ENCODE results near the gene LRWD1. TPM values are rescaled to one million over a fixed set of nuclear protein-coding genes. Genes with fewer than 3 reads are reported as not detected.
A peak's percentile ranks its signal among the peaks of the same experiment; 100 is the strongest.

Gene LRWD1
- total RNA-seq, 2 donors from 2014 or later = 12.8 to 57.7 TPM

GRCh38 chr7:102457352-102457924 lies 7.3 kb upstream of the LRWD1 start:
- TF ChIP-seq POLR2A (IDR thresholded peaks at IDR 0.05) (no peak), POLR2AphosphoS5 (IDR thresholded peaks at IDR 0.05) (no peak), CTCF (IDR thresholded peaks at IDR 0.05) (no peak)
- Histone ChIP-seq H3K9me3 (no peaks in the 10 kb centered on the region), H3K27me3 (replicated peaks; ENCODE audit: insufficient read depth) (no peaks in the 10 kb centered on the region), H3K36me3 (peaks cover 0 to 8% of the 10 kb centered on the region in 2 donors), H3K4me1 (replicated peaks) (no peaks in the 10 kb centered on the region), H3K27ac (no peak overlapping the region), H3K4me3 (no peak overlapping the region)
- 88% methylated on average over 36 of the region's 40 CpGs for WGBS
- intact Hi-C loops (cut with DNase I) = no loop called here
- no peak for DNase-seq (ENCODE audit: low spot score)

DNA sequence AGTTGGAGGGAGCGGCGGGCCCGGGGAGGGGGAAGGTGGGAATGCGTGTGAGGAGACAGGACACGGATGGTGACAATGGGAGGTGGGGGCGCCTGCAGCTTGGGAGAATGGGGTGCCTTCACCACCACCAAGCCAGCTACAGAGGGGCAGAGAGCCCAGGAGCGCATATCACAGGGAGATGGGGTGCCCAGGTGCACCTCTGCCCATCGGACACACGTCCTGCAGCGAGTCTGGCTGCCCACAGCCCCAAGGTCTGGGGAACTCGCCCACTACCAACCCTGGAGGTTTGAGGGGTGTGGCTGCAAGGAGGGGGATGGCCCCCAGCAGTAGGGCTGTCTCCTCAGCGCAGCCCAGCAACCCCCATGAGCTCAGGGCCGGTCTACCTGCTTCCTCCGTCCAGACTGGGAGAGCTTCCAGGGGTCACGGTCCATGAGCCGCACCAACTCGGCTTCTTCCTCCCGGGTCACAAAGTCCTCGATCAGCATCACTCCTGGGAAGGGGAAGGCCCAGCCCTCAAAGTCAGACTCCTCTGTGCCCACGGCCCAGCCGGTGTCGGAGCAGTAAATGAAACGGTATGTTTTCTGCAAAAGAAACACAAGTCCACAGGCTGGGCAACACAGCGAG lies 5.5 kb upstream of the LRWD1 start:
- Histone ChIP-seq H3K4me1 (replicated peaks) (no peaks in the 10 kb centered on the region), H3K27ac (no peak overlapping the region), H3K27me3 (replicated peaks; ENCODE audit: insufficient read depth) (no peaks in the 10 kb centered on the region), H3K9me3 (no peaks in the 10 kb centered on the region), H3K36me3 (peaks cover 0 to 8% of the 10 kb centered on the region in 2 donors), H3K4me3 (no peak overlapping the region)
- 89% methylated on average over 24 of the region's 24 CpGs for WGBS
- TF ChIP-seq CTCF (IDR thresholded peaks at IDR 0.05) = no peak
- no peak for DNase-seq (ENCODE audit: low spot score)
- intact Hi-C loops (cut with DNase I) = no loop called here

- intact Hi-C loops (cut with DNase I) = no loop called here
- Histone ChIP-seq H3K27me3 (replicated peaks; ENCODE audit: insufficient read depth) (no peaks in the 10 kb centered on the region), H3K4me1 (replicated peaks) (no peaks in the 10 kb centered on the region), H3K9me3 (no peaks in the 10 kb centered on the region), H3K4me3 (no peak overlapping the region), H3K27ac (no peak overlapping the region), H3K36me3 (peaks cover 0 to 8% of the 10 kb centered on the region in 2 donors)
- DNase-seq (ENCODE audit: low spot score) = no peak
- no peak for TF ChIP-seq POLR2A (IDR thresholded peaks at IDR 0.05)
- no peak for TF ChIP-seq POLR2AphosphoS5 (IDR thresholded peaks at IDR 0.05)
- no peak for TF ChIP-seq CTCF (IDR thresholded peaks at IDR 0.05)
- WGBS = 86% methylated on average over 8 of the region's 8 CpGs
These were observed 4.3 kb upstream of the LRWD1 start for GRCh38 chr7:102460467-102460866.

- Histone ChIP-seq H3K36me3 (no peaks in the 10 kb centered on the region), H3K4me1 (replicated peaks) (peaks cover 5% of the 10 kb centered on the region), H3K27me3 (replicated peaks; ENCODE audit: insufficient read depth) (no peaks in the 10 kb centered on the region), H3K9me3 (no peaks in the 10 kb centered on the region), H3K4me3 (peak overlapping the region; percentile 71 to 98), H3K27ac (peak overlapping the region; percentile 60 to 76)
- 9% methylated on average over 24 of the region's 24 CpGs for WGBS
- TF ChIP-seq POLR2AphosphoS5 (IDR thresholded peaks at IDR 0.05) = no peak
- DNase-seq (ENCODE audit: low spot score) = no peak
- intact Hi-C loops (cut with DNase I) = no loop called here
These were observed 775 bp upstream of the LRWD1 start for GRCh38 chr7:102463841-102464576.

DNA sequence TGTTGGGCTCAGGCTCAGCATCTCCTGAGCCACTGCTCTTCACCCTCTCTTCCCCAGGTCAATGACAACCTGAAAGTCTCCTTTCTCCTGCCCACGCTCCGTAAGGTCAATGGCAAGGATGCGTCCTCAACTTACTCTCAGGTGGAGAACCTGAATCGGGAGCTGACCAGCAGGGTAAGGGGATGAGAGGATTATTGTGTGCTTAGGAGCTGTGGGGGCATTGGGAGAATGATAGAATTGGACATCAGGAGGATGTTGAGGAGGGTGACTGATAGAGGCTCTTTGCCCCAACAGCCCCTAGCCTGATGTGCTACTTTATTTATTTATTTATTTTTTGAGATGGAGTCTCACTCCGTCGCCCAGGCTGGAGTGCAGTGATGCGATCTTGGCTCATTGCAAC lies 1.3 kb downstream of the LRWD1 start:
- Histone ChIP-seq H3K4me3 (no peak overlapping the region), H3K4me1 (replicated peaks) (peaks cover 5% of the 10 kb centered on the region), H3K9me3 (no peaks in the 10 kb centered on the region), H3K27me3 (replicated peaks; ENCODE audit: insufficient read depth) (no peaks in the 10 kb centered on the region), H3K27ac (no peak overlapping the region), H3K36me3 (no peaks in the 10 kb centered on the region)
- WGBS = 93% methylated on average over 7 of the region's 7 CpGs
- DNase-seq (ENCODE audit: low spot score) = no peak
- TF ChIP-seq POLR2A (IDR thresholded peaks at IDR 0.05) = no peak
- no peak for TF ChIP-seq POLR2AphosphoS5 (IDR thresholded peaks at IDR 0.05)
- TF ChIP-seq CTCF (IDR thresholded peaks at IDR 0.05) = no peak
- intact Hi-C loops (cut with DNase I) = no loop called here

Measured in prostate gland (tissue), 2 donors.